ENCODE results near the gene GCAT.

GCAT gene

DNA sequence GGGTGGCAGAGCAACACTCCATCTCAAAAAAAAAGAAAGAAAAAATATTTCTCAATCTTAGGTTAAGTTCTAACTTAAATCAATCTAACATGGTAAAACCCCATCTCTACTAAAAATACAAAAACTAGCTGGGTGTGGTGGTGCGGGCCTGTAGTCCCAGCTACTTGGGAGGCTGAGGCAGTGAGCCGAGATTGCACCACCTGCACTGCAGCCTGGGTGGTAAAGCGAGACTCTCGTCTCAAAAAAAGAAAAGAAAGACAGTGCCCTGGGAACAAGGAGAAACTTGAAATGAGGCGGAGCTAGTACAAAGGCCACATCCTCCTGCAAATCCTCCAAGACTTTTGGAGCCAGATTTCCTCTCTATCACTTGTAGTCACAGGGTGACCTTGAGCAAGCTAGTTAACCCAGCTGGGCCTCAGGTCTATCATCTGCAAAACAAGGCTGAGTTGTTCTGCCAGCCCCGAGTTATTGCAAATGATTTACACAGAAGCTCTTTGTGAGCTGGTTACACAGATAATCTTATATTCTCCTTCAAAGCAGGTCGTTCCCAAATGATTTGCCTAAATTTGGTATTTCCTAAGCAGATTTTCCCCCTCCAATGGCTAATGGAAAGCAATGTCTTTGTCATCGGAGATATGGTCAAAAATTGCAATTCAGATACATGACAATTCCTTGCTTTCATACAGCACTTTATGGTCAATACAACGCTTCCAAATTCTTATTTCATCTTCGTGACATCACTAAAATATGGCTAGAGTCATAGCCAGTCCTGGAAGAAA lies 34.5 kb downstream of the GCAT start:
- DNase-seq (ENCODE audit: low read depth in 2 of 2): no peak

DNA sequence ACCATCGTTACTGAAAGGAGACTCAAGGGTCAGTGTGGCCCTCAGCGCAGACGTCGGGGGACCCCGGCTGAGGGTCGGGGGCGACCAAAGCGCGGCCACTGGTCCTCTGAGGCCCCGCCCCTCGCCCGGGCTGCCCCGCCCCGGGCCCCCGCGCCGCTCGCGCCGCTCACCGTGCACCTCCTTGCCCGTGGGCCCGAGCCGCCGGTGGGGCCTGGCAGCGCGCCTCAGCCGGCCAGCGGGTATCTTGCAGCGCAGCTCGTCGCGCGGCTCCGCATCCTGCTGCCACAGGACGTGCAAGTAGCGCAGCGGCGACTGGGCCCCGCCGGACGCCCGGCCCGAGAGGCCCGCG lies 36.0 kb downstream of the GCAT start:
- peak; percentile 18 to 19 for DNase-seq (ENCODE audit: low read depth in 2 of 2)

DNA sequence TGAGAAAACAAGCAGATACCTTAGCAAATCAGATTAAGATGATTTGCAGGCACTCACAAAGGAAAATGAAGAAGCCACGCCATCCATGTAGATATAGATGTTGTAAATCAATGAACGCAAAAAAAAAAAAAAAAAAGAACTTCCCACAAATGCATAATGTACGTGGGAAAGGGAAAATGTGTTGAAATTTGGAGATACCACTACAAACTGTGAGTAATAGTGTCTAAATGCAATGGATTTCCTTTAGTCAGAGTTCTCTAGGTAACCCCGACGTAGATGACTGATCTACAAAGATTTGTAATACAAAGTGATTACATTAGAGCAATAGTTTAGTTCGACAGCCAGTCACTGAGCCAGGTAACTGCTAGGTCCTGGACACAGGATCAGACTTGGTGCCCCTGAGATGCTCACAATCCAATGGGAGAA lies 37.2 kb downstream of the GCAT start:
- DNase-seq (ENCODE audit: low read depth in 2 of 2): no peak

DNA sequence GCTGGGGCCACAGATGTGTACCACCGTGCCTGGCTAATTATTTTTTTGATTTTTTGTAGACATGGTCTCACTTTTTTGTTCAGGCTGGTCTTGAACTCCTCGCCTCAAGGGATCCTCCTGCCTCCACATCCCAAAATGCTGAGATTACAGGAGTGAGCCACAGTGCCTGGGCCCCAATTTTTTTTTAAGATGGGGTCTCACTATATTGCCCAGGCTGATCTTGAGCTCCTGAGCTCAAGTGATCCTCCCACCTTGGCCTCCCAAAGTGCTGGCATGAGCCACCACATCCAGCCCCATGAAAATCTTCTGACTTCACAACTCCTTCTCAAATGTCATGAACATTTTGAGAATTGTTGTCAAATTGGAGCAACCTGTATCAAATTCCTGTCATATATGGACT lies 38.7 kb downstream of the GCAT start:
- no peak for DNase-seq (ENCODE audit: low read depth in 2 of 2)

DNA sequence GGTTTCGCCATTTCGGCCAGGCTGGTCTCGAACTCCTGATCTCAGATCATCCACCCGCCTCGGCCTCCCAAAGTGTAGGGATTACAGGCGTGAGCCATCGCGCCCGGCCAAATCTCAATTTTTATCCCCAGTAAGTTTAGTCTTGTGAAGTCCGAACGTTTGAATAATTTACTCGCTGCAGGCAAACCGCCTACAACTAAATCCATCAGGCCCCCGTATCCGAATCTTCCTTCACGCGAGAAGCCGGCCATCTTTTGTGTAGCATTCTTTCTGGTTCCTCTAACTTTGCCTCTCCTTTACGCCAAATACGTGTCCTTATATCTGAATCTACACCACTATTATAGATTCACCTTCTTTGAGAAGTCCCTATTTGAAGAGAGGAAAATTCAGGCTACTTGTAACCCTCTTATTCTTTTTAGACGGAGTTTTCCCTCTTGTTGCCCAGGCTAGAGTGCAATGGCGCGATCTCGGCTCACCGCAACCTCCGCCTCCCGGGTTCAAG lies 40.9 kb downstream of the GCAT start:
- no peak for DNase-seq (ENCODE audit: low read depth in 2 of 2)

DNA sequence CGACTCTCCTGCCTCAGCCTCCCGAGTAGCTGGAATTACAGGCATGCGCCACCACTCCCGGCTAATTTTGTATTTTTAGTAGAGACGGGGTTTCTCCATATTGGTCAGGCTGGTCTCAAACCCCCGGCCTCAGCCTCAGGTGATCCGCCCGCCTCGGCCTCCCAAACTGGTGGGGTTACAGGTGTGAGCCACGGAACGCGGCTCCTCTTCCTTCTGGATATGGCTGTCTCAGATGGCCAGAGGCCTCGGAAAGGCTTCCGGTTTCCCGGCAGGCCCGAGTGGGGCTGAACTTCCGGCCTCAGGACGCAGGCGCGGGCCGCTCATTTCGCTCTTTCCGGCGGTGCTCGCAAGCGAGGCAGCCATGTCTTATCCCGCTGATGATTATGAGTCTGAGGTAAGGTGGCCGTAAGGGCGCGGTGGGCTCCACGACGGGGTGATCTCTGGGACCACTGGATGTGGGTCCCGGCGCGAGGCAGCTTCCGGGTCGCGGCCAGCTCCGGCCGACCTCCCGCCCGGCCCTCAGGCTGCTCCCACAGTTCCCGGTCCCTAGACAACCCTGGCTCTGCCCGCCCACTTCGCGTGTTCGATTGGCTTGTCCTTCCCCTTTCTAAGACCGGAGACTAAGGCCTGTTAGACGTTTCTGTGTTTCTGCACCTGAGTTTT lies 41.5 kb downstream of the GCAT start, which contains the start of gene EIF3L:
Gene EIF3L, plus strand, starts transcription at position 331 of the 663 bp plus-strand sequence. Its CDS starts 31 bp downstream, at position 362.
- DNase-seq (ENCODE audit: low read depth in 2 of 2): peak; percentile 84 to 88

DNA sequence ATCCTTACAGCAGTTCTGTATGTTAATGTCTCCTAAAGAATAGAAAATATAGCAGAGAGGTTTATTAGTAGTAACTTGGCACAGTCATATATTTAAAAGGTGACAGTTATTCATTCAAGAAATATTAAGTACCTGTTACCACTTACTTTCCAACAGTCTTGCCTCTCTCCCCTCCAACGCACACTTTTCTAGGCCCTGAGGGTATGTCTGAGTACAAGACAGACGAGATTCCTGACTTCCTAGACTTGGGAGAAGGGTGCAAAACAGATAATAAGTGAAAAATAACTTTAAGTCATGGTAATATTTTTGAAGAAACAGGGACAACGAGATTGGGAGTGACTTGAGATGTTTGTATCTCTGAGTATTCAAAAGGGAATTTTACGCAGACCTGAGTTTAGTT lies 43.1 kb downstream of the GCAT start:
- DNase-seq (ENCODE audit: low read depth in 2 of 2): no peak

DNA sequence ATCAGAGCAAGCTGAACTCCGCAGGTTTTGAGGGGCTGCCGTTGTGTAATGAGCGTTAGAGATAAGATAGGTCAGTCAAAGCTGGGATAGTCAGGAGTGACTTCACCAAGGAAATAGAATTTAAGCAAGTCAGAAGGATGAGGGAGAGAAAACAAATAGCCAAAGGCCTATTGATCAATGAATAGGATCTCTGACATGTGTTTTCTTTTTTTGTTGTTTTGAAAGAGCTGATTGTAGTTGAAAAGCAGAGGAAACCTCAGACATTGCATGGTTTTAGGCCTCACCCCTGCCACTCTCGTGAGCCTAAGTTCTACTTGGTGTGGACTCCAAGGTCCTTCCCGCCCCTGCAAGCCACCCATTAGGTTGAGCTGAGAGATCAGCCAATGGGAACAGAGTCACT lies 44.7 kb downstream of the GCAT start:
- no peak for DNase-seq (ENCODE audit: low read depth in 2 of 2)

DNA sequence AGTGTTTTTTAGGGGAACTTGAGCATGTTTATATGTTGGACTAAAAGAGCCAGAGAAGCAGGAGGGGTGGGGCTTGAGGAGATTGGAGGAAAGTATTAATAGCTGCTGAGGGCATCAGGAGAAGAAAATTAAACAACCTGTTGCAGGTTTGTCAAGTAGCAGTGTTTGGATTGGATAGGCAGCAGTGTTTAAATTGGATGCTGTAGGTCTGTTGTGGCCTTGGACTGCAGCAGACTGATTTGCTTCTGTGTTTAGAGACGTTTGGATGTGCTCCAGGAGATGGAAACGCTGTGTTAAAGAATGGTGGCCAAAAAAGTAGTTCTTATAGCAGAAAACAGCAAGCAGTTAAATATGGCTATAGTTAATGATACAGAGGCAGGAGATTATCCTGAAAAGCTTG lies 47.2 kb downstream of the GCAT start:
- DNase-seq (ENCODE audit: low read depth in 2 of 2): no peak

DNA sequence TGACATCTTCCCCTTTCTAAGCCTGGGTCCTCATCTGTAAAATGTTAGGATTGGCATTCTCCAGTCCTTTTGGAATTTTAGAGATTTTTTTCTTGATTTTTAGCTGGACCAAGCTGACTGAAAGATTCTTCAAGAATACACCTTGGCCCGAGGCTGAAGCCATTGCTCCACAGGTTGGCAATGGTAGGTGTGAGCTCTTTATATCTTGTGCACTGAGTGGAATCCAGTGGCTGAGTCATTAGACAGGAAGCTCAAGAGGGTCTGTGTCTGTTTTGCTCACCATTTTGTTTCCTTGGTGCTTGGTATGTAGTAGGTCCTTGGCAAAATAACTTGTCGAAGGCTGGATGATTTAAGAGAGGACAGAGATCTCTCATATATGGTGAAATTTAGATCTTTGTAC lies 47.7 kb downstream of the GCAT start:
- no peak for DNase-seq (ENCODE audit: low read depth in 2 of 2)

DNA sequence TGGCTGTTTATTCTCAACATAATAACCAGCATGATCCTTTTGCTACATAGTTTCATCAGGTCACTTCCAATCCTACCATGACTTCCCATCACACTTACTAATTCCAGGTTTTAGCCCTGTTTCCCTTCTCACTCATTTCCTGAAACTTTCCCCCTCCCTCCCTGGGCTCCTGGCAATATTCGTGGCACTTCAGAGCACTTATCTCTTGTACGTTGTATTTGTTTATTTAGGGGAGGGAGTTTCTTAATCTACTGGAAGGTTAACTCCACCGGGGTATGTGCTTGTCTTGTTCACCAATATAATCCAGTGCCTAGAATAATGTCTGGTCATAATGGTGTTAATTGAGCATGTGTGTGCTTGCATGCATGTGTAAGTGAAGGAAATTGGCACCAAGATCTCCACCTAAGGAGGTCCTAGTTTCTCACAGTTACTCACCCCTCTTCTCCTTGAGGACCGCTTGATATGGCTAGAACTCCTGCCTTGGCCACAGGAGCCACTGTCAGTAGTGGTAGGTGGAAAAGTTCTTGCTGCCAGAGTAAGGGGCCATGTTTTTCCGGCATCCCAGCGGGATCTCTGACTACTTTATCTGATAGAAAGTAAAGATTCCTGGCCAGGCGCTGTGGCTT lies 53.2 kb downstream of the GCAT start:
- DNase-seq (ENCODE audit: low read depth in 2 of 2): no peak

DNA sequence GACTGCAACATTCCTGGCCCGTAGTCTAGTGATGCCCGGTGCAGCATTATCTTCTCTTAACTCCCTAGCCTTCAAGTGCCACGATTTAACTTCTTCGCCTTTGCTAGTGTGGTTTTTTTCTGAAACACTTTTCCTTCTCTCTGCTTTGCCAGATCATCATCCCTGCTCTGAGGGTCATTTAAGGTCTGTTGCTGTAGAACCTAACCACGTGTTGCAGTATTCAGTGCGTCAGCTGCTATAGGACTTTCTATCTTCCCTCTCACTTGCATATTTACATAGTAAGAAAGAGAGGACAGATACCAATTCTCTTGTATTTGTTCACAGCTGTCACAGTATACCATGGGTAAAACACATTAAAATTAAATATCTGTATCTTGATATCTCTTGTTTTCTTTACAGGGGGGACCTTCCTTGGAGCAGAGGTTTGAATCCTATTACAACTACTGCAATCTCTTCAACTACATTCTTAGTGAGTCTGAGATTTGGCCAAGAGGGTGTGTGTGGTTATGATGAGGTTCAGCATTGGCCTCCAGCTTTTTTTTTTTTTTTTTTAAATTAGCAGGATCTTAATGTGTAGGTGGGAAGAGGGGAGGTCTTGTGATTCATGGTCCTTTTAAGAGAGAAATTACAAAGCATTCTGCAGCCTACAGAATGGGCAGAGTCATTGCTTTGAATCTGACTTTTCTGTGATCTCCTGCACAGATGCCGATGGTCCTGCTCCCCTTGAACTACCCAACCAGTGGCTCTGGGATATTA lies 55.0 kb downstream of the GCAT start:
- no peak for DNase-seq (ENCODE audit: low read depth in 2 of 2)

DNA sequence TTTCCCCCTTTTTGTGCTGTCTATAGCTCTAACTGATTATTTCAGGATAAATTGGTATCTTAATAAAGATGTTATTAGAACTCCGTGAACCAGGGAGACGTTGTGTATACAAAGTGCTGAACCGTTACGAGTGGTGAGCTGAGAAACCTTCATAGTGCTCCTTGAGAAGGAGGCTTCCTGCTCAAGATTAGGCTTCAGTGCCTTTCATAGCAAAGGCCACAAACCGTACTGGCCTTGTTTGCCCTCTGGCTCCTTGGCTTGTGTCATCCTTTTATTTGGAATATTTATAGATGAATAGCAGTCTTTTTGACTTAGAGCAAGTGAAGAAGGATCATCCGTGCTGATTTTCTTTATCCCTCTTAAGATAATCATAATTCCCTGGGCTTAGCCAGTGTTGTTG lies 57.8 kb downstream of the GCAT start:
- no peak for DNase-seq (ENCODE audit: low read depth in 2 of 2)

Measured in stimulated activated CD4-positive, alpha-beta T cell treated with anti-CD3 and anti-CD28 coated beads, Interleukin-15, amount 100 ng/mL, for 48 hours (primary cell).